Transverse colon (tissue), 3 donors: ENCODE measurements around the gene ETFBKMT.

Source experiments
- POLR2A ChIP-seq: fragments of 450-650 bp; IDR thresholded peaks from one replicate; pipeline ENCODE4 v1.6.1; 2016; ENCODE audit warnings: antibody characterized with exemption, mild to moderate bottlenecking, moderate library complexity
- TF ChIP-seq, protein P1 (sequence below), 5 experiments: fragments of 200-600 bp in 3 of 5; fragments of 450-650 bp in 2 of 5; sonication (generic) in 3 of 5; IDR thresholded peaks; 1 replicate in 2 of 5; 2 replicates in 3 of 5; pipeline ENCODE4 v1.5.1; 2016 to 2017; ENCODE audit warnings: antibody characterized with exemption in 5 of 5, inconsistent platforms in 3 of 5, mild to moderate bottlenecking in 2 of 5, moderate library complexity in 1 of 5

DNA sequence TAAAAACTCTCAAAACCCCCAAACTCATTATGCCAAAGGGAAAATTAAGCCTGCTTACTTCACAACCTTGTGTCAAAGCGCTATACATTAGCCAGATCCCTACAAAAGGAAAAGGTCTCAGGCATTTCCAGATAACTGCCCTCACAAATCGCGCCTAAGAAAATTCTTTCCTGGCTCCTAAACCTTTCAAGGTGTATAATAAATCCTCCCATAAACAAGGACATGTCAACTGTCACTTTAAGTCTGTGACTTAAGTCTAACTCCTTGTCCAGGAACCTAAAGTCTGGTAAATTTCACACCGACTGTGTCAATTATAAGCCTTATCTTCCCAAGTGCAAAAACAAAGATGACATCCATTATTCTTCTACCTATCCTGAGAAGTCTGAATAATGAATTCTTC is 4.3 kb upstream of the ETFBKMT start:
- TF ChIP-seq, protein P1, sequence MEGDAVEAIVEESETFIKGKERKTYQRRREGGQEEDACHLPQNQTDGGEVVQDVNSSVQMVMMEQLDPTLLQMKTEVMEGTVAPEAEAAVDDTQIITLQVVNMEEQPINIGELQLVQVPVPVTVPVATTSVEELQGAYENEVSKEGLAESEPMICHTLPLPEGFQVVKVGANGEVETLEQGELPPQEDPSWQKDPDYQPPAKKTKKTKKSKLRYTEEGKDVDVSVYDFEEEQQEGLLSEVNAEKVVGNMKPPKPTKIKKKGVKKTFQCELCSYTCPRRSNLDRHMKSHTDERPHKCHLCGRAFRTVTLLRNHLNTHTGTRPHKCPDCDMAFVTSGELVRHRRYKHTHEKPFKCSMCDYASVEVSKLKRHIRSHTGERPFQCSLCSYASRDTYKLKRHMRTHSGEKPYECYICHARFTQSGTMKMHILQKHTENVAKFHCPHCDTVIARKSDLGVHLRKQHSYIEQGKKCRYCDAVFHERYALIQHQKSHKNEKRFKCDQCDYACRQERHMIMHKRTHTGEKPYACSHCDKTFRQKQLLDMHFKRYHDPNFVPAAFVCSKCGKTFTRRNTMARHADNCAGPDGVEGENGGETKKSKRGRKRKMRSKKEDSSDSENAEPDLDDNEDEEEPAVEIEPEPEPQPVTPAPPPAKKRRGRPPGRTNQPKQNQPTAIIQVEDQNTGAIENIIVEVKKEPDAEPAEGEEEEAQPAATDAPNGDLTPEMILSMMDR (IDR thresholded peaks at IDR 0.05): no peak
- no peak for TF ChIP-seq POLR2A
